NB4 (cell line): Measurements from ENCODE around the gene SPEF1.
A peak's percentile ranks its signal among the peaks of the same experiment; 100 is the strongest.

Experiments
- DNase-seq: peaks from one replicate; pipeline ENCODE4 v3.0.0; 2010; ENCODE audit warnings: low read depth
- H3K4me3 ChIP-seq: one replicate; pipeline ENCODE4 v1.5.1; 2011; ENCODE audit warnings: mild to moderate bottlenecking, low read depth, low read length, moderate library complexity
- MYC ChIP-seq: IDR thresholded peaks from 2 replicates; pipeline ENCODE4 v1.6.1; 2011; ENCODE audit warnings: low read depth, low read length
- POLR2A ChIP-seq: IDR thresholded peaks from 2 replicates; pipeline ENCODE4 v1.6.1; 2011; ENCODE audit warnings: mild to moderate bottlenecking; ENCODE audit not compliant: insufficient read length; ENCODE audit errors: extremely low read depth
- TF ChIP-seq, protein P1 (sequence below): IDR thresholded peaks from one replicate; pipeline ENCODE4 v1.5.1; 2012; ENCODE audit warnings: low read depth, low read length
- TF ChIP-seq, protein P2 (sequence below): IDR thresholded peaks from 2 replicates; pipeline ENCODE4 v1.6.1; 2011; ENCODE audit warnings: low read depth, low read length

Gene SPEF1

DNA sequence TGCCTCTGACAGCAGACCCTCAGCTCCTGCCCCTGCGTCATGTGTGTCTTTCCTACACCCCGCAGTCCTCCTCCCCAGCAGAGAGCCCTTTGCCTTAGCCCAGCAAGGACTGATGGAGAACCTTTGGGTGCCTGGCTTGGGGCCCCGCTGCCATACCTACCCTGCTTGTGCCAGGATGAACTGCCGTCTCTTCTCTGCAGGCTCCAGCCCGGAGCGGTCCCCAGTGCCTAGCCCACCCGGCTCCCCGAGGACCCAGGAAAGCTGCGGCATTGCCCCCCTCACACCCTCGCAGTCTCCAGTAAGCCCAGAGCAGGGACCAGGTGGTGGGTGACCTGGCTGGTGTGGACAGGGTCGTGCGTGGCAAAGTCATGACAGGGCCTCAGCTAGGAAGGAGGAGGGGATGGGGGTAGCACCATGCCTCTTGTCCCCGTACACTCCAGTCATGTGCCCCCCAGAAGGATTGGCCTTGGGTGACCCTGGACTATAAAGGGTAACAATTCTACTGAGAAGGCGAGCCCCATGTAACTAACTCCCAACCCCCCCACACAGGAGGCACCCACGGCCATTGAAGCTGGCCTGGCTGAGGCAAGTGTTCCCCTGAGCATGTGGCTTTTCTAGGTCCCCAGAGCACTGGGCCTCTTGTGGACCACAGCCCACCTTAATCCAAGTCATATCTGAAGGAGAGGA is 40.5 kb downstream of the SPEF1 start:
- DNase-seq: no peak
- TF ChIP-seq, protein P1, sequence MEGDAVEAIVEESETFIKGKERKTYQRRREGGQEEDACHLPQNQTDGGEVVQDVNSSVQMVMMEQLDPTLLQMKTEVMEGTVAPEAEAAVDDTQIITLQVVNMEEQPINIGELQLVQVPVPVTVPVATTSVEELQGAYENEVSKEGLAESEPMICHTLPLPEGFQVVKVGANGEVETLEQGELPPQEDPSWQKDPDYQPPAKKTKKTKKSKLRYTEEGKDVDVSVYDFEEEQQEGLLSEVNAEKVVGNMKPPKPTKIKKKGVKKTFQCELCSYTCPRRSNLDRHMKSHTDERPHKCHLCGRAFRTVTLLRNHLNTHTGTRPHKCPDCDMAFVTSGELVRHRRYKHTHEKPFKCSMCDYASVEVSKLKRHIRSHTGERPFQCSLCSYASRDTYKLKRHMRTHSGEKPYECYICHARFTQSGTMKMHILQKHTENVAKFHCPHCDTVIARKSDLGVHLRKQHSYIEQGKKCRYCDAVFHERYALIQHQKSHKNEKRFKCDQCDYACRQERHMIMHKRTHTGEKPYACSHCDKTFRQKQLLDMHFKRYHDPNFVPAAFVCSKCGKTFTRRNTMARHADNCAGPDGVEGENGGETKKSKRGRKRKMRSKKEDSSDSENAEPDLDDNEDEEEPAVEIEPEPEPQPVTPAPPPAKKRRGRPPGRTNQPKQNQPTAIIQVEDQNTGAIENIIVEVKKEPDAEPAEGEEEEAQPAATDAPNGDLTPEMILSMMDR: no peak
- TF ChIP-seq MYC (no peak), POLR2A (no peak)
- TF ChIP-seq, protein P2, sequence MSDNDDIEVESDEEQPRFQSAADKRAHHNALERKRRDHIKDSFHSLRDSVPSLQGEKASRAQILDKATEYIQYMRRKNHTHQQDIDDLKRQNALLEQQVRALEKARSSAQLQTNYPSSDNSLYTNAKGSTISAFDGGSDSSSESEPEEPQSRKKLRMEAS: no peak
- H3K4me3 ChIP-seq: no peak overlapping the region

DNA sequence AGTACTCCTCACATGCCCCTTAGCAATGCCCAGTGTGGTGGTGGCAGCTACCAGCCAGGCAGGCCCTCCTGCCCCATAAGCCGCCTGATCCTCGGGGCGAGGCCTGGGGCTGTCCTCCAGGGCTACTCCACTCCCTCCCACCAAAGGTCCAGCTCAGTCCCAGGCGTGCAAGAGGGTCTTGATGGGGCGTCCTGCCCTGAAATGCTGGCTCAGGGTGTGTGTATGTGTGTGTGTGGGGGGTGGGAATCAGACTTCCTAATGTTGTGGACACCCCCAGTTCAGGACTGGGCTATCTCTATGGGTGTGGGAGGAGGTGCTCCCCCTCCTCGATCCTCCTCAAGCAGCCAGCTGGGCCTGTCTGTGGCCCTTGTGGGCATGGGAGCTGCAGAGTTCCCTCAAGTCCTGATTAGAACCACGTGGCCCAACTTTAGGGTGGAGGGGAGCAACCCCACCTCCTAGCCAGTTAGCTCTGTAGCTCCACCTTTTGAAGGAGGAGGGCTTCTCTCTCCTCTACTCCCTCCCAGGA is 41.3 kb downstream of the SPEF1 start:
- TF ChIP-seq, protein P2: peak; percentile 43; the same call in 1 of the 2 replicates
- TF ChIP-seq, protein P1: no peak
- DNase-seq: no peak
- H3K4me3 ChIP-seq: no peak overlapping the region

DNA sequence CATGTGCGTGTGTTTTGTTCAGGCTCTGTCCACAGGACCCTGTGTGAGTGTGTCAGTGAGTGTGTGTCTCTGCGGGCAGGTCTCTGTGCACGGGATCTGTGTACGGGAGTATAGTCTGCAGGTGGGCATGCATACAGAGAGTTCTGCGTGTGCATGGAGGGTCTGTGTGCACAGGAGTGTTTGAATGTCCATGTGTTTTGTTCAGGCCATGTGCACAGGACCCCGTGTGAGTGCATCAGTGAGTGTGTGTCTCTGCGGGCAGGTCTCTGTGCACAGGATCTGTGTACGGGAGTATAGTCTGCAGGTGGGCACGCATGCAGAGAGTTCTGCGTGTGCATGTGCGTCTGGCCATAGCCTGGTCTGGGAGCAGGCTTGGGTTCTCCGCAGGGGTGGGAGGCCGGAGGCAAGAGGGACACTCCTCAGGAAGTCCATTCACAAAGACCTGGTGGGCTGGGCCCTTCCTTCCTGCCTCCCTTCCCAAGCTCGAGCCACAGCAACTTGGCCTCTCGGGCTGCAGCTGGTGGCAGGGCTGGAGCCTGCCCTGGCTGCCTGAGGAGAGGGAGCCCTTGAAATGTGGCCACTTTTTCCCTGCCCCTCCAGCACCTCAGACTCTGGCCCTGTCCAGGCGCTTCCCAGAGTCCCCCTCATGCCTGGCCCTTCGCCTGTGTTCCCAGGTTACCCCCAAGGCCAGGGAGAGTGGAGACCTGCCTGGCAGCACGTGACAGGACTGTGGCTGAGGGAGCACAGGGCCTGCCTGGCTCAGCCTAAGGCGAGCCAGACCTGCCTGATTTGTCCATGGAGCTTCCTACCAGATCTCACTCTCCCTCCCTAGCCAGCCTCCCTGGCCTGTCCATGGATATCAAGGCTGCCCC is 42.0 kb downstream of the SPEF1 start:
- no peak overlapping the region for H3K4me3 ChIP-seq
- TF ChIP-seq, protein P2: peak; percentile 66
- TF ChIP-seq, protein P1: no peak
- DNase-seq: no peak

DNA sequence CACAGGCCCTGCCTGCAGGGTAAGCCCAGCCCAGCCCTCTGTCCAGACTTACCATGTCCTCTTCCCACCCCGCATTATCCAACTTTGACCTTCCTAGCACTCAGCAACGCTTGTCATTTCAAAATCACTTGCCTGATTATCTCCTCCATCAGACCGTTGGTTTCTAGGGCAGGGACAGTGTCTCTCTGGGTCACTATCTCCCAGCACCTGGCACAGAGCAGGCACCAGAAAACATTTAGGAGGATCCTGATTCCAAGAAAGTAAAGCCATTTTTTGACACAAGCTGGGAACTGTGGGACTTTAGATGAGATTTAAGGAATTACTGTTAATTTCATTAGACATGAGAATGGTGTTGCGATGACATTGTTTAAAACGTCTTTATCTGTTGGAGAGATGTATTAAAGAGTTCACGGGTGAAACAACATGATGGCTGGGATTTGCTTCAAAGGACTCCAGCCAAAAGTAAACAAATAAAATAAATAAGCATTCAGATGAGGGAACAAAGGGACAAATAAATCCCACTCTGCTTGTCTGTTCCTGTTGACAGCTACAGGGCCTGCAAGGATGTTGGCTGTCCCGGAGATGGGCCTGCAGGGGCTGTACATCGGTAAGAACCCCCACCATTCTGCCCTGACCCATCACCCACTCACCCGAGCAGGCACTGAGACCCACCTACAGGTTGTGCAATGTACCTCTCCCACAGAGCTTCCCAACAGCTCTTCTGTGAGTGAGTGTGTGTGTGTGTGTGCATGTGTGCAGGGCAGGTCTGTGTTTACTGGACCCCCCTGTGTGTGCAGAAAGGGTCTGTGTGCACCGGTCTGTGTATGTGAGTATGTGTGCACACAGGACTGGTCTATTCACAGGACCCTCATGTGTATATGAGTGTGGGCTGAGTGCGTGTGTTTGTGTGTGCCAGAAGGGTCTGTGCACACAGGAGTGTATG is 42.9 kb downstream of the SPEF1 start:
- no peak overlapping the region for H3K4me3 ChIP-seq
- TF ChIP-seq, protein P2: no peak
- TF ChIP-seq POLR2A: no peak
- DNase-seq: no peak

DNA sequence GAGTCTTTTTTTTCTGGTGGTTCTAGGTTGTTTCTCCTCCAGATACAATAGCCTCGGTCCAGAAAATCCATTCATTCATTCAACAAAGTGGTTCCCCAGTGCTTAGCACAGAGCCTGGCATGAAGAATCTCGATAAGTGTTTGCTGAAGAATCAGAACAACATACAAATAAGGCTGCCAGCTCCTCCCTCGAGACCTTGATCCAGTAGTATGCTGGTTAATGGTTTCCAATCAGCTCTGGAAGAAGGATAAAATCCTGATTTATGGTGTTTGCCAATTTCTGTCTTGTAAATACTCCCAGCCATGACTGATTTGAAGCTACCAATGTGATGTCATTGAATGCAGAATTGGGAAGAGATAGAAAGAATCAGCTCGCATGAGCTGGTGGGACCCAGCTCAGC is 45.5 kb downstream of the SPEF1 start:
- TF ChIP-seq, protein P2: no peak
- TF ChIP-seq MYC (no peak), POLR2A (no peak)
- TF ChIP-seq, protein P1: no peak
- no peak overlapping the region for H3K4me3 ChIP-seq
- DNase-seq: no peak
